Measurements from ENCODE around the gene SLC6A7. TPM values are rescaled to one million over a fixed set of nuclear protein-coding genes. Genes with fewer than 3 reads are reported as not detected.

SLC6A7 gene
- total RNA-seq, 1 experiment from 2014 or later = 0.04 TPM

GRCh38 chr5:150154618-150155128 lies 35.2 kb upstream of the SLC6A7 start:
- TF ChIP-seq ERG (CRISPR knock-in tag; IDR thresholded peaks at IDR 0.05) (no peak), PRDM15 (CRISPR knock-in tag; IDR thresholded peaks at IDR 0.05) (no peak), ZBTB21 (CRISPR knock-in tag; IDR thresholded peaks at IDR 0.05; ENCODE audit: borderline replicate concordance) (no peak), ZBTB43 (CRISPR knock-in tag; IDR thresholded peaks at IDR 0.05) (no peak), E2F1 (CRISPR knock-in tag; IDR thresholded peaks at IDR 0.05) (no peak), ATF2 (CRISPR knock-in tag; IDR thresholded peaks at IDR 0.05; ENCODE audit: borderline replicate concordance, low read depth) (no peak), ETV6 (CRISPR knock-in tag; IDR thresholded peaks at IDR 0.05) (no peak), PRRX2 (CRISPR knock-in tag; IDR thresholded peaks at IDR 0.05) (no peak), AR (CRISPR knock-in tag; IDR thresholded peaks at IDR 0.05) (no peak), ZNF671 (CRISPR knock-in tag; IDR thresholded peaks at IDR 0.05) (no peak), CDX4 (CRISPR knock-in tag; IDR thresholded peaks at IDR 0.05; ENCODE audit: borderline replicate concordance) (no peak), ATF3 (CRISPR knock-in tag; conservative IDR thresholded peaks at IDR 0.05) (no peak), ATF1 (CRISPR knock-in tag; IDR thresholded peaks at IDR 0.05) (no peak), SMAD3 (CRISPR knock-in tag; IDR thresholded peaks at IDR 0.05; ENCODE audit: borderline replicate concordance) (no peak), E2F4 (CRISPR knock-in tag; IDR thresholded peaks at IDR 0.05; ENCODE audit: borderline replicate concordance, low read depth) (no peak), GTF2I (CRISPR knock-in tag; conservative IDR thresholded peaks at IDR 0.05) (no peak), FOXP4 (CRISPR knock-in tag; IDR thresholded peaks at IDR 0.05) (no peak)
- no peak overlapping the region; the same call in 1 of the 2 replicates for H3K4me3 Mint-ChIP-seq
- no peak for ATAC-seq
- ChIA-PET POLR2A (no interaction called here), CTCF (interaction anchor here (0.7 to 2.3 kb wide), 12 partner anchors 16 to 196 kb away, joined by 3 to 8 read pairs (median 4); partner anchors contain the start of gene SLC6A7)
- H3K9me3 Mint-ChIP-seq = no peaks in the 10 kb centered on the region
- H3K27ac Mint-ChIP-seq = no peak overlapping the region
- no peak for DNase-seq (ENCODE audit: low spot score)
- H3K36me3 Mint-ChIP-seq = no peaks in the 10 kb centered on the region
- peaks cover 26% of the 10 kb centered on the region for H3K4me1 Mint-ChIP-seq
- H3K27me3 Mint-ChIP-seq (ENCODE audit: low read depth) = peaks cover 6% of the 10 kb centered on the region

Measured in WTC11 (cell line).